SK-N-SH (cell line): ENCODE measurements around the gene FAM221B. TPM values are rescaled to one million over a fixed set of nuclear protein-coding genes. Genes with fewer than 3 reads are reported as not detected.

Experiments used
- CTCF ChIA-PET: fragments of 300-600, 350-600 bp; formaldehyde crosslinking; extraction: SDS; loops from one replicate; lab custom pipeline; 2021; lab: Yijun Ruan, JAX
- POLR2A ChIA-PET: fragments of 350-600 bp; sonication (Branson Sonifier 250); formaldehyde crosslinking; extraction: SDS; loops from one replicate; lab custom pipeline; 2020; ENCODE audit warnings: antibody characterized with exemption, inconsistent platforms; lab: Yijun Ruan, JAX
- DNase-seq: peaks from one replicate; pipeline ENCODE4 v3.0.0; 2012
- H2AFZ ChIP-seq: fragments of 200-600 bp; sonication (generic); 2 replicates; pipeline ENCODE4 v1.8.1; 2016; ENCODE audit warnings: antibody characterized with exemption, mild to moderate bottlenecking, low read depth
- H3F3A ChIP-seq: fragments of 200-600 bp; sonication (generic); replicated peaks from 2 replicates; pipeline ENCODE3; 2016; ENCODE audit warnings: antibody characterized with exemption, mild to moderate bottlenecking; ENCODE audit not compliant: insufficient read depth
- H3K27ac ChIP-seq, 2 experiments: fragments of 200-500 bp in 1 of 2; fragments of 200-600 bp in 1 of 2; sonication (Bioruptor generic) in 1 of 2; sonication (generic), shearing (Covaris generic) in 1 of 2; 2 replicates each; pipeline versions ENCODE4 v1.5.1 to v1.6.1; 2014 to 2016; ENCODE audit warnings: low read depth in 2 of 2, inconsistent platforms in 1 of 2, low read length in 1 of 2, mild to moderate bottlenecking in 1 of 2, mixed read lengths in 1 of 2
- H3K27me3 ChIP-seq: fragments of 200-600 bp; sonication (generic), shearing (Covaris generic); 2 replicates; pipeline ENCODE4 v1.6.1; 2016; ENCODE audit warnings: mixed run types; ENCODE audit not compliant: insufficient read depth
- H3K36me3 ChIP-seq, 2 experiments: fragments of 200-500 bp in 1 of 2; fragments of 200-600 bp in 1 of 2; sonication (Bioruptor generic) in 1 of 2; sonication (generic) in 1 of 2; replicated peaks in 1 of 2; 2 replicates each; pipeline versions ENCODE3 to v1.5.1; 2014 to 2016; ENCODE audit warnings: low read length in 1 of 2, mild to moderate bottlenecking in 1 of 2; ENCODE audit not compliant: insufficient read depth in 2 of 2, control insufficient read depth in 1 of 2
- H3K4me1 ChIP-seq, 2 experiments: fragments of 200-500 bp in 1 of 2; fragments of 200-600 bp in 1 of 2; sonication (Bioruptor generic) in 1 of 2; sonication (generic), shearing (Covaris generic) in 1 of 2; 2 replicates each; pipeline versions ENCODE4 v1.5.1 to v1.6.1; 2014 to 2016; ENCODE audit warnings: low read depth in 1 of 2, low read length in 1 of 2, mixed run types in 1 of 2; ENCODE audit not compliant: insufficient read depth in 2 of 2, control insufficient read depth in 1 of 2
- H3K4me2 ChIP-seq: fragments of 200-600 bp; sonication (generic), shearing (Covaris generic); 2 replicates; pipeline ENCODE4 v1.6.1; 2017; ENCODE audit warnings: mixed run types
- H3K4me3 ChIP-seq, 2 experiments: fragments of 200-500 bp in 1 of 2; fragments of 200-600 bp in 1 of 2; sonication (Bioruptor generic) in 1 of 2; sonication (generic), shearing (Covaris generic) in 1 of 2; 2 replicates each; pipeline versions ENCODE4 v1.5.1 to v1.8.1; 2014 to 2016; ENCODE audit warnings: low read depth in 2 of 2, inconsistent platforms in 1 of 2, low read length in 1 of 2, mild to moderate bottlenecking in 1 of 2, mixed read lengths in 1 of 2, moderate library complexity in 1 of 2
- H3K79me2 ChIP-seq: fragments of 200-600 bp; sonication (generic); 2 replicates; pipeline ENCODE4 v1.8.1; 2017; ENCODE audit warnings: mild to moderate bottlenecking; ENCODE audit not compliant: insufficient read depth
- H3K9ac ChIP-seq: fragments of 200-600 bp; sonication (generic); 2 replicates; pipeline ENCODE4 v1.6.1; 2017; ENCODE audit warnings: mixed run types
- H3K9me2 ChIP-seq: fragments of 200-600 bp; sonication (generic); 2 replicates; pipeline ENCODE4 v1.6.1; 2017; ENCODE audit warnings: mixed run types
- H3K9me3 ChIP-seq: fragments of 200-600 bp; sonication (generic); 2 replicates; pipeline ENCODE4 v1.6.1; 2017; ENCODE audit warnings: mixed run types, mild to moderate bottlenecking, moderate library complexity
- H4K20me1 ChIP-seq: fragments of 200-600 bp; sonication (generic); 2 replicates; pipeline ENCODE4 v1.6.1; 2017; ENCODE audit warnings: mild to moderate bottlenecking, mixed run types; ENCODE audit not compliant: insufficient read depth
- EP300 ChIP-seq, 2 experiments: IDR thresholded peaks; 2 replicates each; pipeline versions ENCODE4 v1.4.0 to v1.6.1; 2012; ENCODE audit warnings: borderline replicate concordance in 1 of 2, low read depth in 1 of 2, low read length in 1 of 2
- FOXJ3 ChIP-seq: sonication (generic); formaldehyde crosslinking; IDR thresholded peaks from 2 replicates; pipeline ENCODE4 v1.5.1; 2020; ENCODE audit warnings: mild to moderate bottlenecking, missing genetic modification reagents
- IRF3 ChIP-seq: fragments of 150-350 bp; IDR thresholded peaks from 2 replicates; pipeline ENCODE4 v1.6.1; 2016; ENCODE audit warnings: mild to moderate bottlenecking, low read depth, low read length
- NFIC ChIP-seq: IDR thresholded peaks from 2 replicates; pipeline ENCODE4 v1.4.0; 2012; ENCODE audit warnings: borderline replicate concordance
- RCOR1 ChIP-seq: fragments of 150-350 bp; IDR thresholded peaks from 2 replicates; pipeline ENCODE4 v1.6.1; 2017; ENCODE audit warnings: antibody characterized with exemption, low read length
- USF1 ChIP-seq: IDR thresholded peaks from 2 replicates; pipeline ENCODE4 v1.4.0; 2012; ENCODE audit warnings: low read depth, borderline replicate concordance
- USF2 ChIP-seq: fragments of 150-350 bp; IDR thresholded peaks from 2 replicates; pipeline ENCODE4 v1.6.1; 2017; ENCODE audit warnings: antibody characterized with exemption, low read length, low read depth, borderline replicate concordance
- WGBS: methylation state at CpG from one replicate; pipeline ENCODE4 v1.1.6; 2017; ENCODE audit warnings: low lambda C conversion rate; 5-methylcytosine and 5-hydroxymethylcytosine counted together
- polyA plus RNA-seq, 3 experiments: library from polyadenylated mRNA; depleted of rRNA; stranded (reverse); fragments of >200 nt; gene quantifications; 2 replicates each; pipeline ENCODE4 v1.2.3, GENCODE V29; 2012

Gene FAM221B
- polyA plus RNA-seq, 1 of the 3 experiments (the other 2 are of a cell fraction), result not detected

DNA sequence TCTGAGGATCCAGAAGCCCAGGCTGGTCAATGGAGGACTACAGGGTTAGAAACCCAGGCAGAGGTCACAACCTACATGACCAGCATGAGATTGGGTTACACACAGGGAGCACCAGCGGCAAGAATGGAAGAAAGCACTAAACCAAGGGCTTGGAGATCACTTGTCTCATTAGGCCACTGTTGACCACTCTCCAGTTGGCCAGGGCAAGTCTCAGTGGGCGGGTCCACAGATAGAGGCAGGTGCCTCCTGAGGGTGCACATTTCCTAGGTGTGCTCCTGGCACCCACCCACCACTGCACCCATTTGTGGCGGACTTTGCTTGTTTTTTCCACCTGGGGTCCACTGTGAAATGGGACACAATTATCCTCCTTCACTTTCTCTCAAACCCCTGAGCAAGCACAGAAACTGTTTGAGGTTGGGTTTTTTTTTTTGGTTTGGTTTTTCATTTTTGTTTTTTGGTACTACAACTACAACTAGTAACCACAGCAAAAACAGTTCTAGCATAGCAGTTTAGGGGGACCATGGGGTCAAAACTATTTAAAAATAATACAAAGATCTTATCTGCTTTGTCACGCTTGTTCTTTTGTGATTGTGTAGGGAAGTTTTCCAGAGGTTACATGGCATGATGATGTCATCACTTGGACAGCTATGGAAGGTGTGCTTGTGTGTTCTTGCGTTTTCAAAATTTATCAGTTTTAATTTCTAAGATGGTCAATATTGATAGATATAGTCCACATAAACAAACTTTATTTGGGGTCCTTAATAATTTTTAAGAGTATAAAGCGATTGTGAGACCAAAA lies 31.0 kb downstream of the FAM221B start:
- WGBS, result 95% methylated on average over 5 of the region's 6 CpGs
- H3K79me2 ChIP-seq, result no peaks in the 10 kb centered on the region
- no peaks in the 10 kb centered on the region for H3K9me2 ChIP-seq
- no peak for DNase-seq
- H2AFZ ChIP-seq, result no peak overlapping the region
- H3K36me3 ChIP-seq, result peaks cover 0 to 19% of the 10 kb centered on the region in 2 experiments
- H3K9ac ChIP-seq, result no peak overlapping the region
- H4K20me1 ChIP-seq, result no peaks in the 10 kb centered on the region
- no peak overlapping the region for H3K27ac ChIP-seq
- ChIA-PET POLR2A (no interaction called here), CTCF (interaction anchor here (0.8 to 2.9 kb wide), 5 partner anchors 9 to 106 kb away, joined by 3 to 14 read pairs (median 5); partner anchors contain the start of gene SPAG8)
- no peak for TF ChIP-seq USF1
- no peak for TF ChIP-seq FOXJ3 (CRISPR knock-in tag)
- TF ChIP-seq RCOR1, result no peak
- no peak for TF ChIP-seq IRF3
- no peak for TF ChIP-seq EP300 (IDR thresholded peaks at IDR 0.05; ENCODE audit: borderline replicate concordance in 1 of 2, low read depth in 1 of 2, low read length in 1 of 2)
- no peaks in the 10 kb centered on the region for H3K9me3 ChIP-seq
- H3K4me3 ChIP-seq, result no peak overlapping the region
- no peak overlapping the region for H3K4me2 ChIP-seq
- H3F3A ChIP-seq, result peaks cover 9% of the 10 kb centered on the region
- peaks cover 0 to 19% of the 10 kb centered on the region in 2 experiments; a peak in 2 of 4 replicates for H3K4me1 ChIP-seq
- H3K27me3 ChIP-seq, result no peaks in the 10 kb centered on the region

- no peak for TF ChIP-seq USF2
- TF ChIP-seq NFIC, result no peak
- POLR2A ChIA-PET, result no interaction called here
- Histone ChIP-seq H3F3A (peaks cover 9% of the 10 kb centered on the region), H3K4me3 (no peak overlapping the region), H3K9me2 (no peaks in the 10 kb centered on the region), H3K27ac (no peak overlapping the region), H3K9ac (no peak overlapping the region), H2AFZ (no peak overlapping the region), H3K27me3 (no peaks in the 10 kb centered on the region), H3K4me2 (no peak overlapping the region), H3K79me2 (no peaks in the 10 kb centered on the region), H3K4me1 (peaks cover 0 to 19% of the 10 kb centered on the region in 2 experiments; a peak in 2 of 4 replicates), H4K20me1 (no peaks in the 10 kb centered on the region), H3K9me3 (no peaks in the 10 kb centered on the region), H3K36me3 (peaks cover 0 to 3% of the 10 kb centered on the region in 2 experiments)
- CTCF ChIA-PET, result interaction anchor here (1.5 to 2.9 kb wide), 4 partner anchors 11 to 87 kb away, joined by 3 to 14 read pairs (median 8); partner anchors contain the start of gene HINT2
- no peak for DNase-seq
Measured at GRCh38 chr9:35795695-35796094, 32.8 kb downstream of the FAM221B start.
